Neural cell (in vitro differentiated cells): ENCODE data around the gene CCDC124.

Experiments used
- EP300 ChIP-seq: fragments of 450-650 bp; conservative IDR thresholded peaks from 2 replicates; pipeline ENCODE4 v1.6.1; 2014; ENCODE audit warnings: antibody characterized with exemption, mild to moderate bottlenecking, moderate library complexity; ENCODE audit not compliant: poor library complexity, severe bottlenecking
- EZH2 ChIP-seq: fragments of 200-600, 300-800 bp; shearing (Covaris generic), sonication (generic); IDR thresholded peaks from 2 replicates; pipeline ENCODE4 v1.6.1; 2014; ENCODE audit warnings: antibody characterized with exemption, low read length, borderline replicate concordance, mild to moderate bottlenecking; ENCODE audit not compliant: insufficient read depth, poor library complexity, severe bottlenecking
- MXI1 ChIP-seq: fragments of 450-650 bp; conservative IDR thresholded peaks from 2 replicates; pipeline ENCODE4 v1.6.1; 2014; ENCODE audit warnings: antibody characterized with exemption, mild to moderate bottlenecking; ENCODE audit not compliant: poor library complexity, severe bottlenecking
- POLR2AphosphoS5 ChIP-seq: IDR thresholded peaks from 2 replicates; pipeline ENCODE4 v1.6.1; 2012
- RAD21 ChIP-seq: fragments of 450-650 bp; conservative IDR thresholded peaks from 2 replicates; pipeline ENCODE4 v1.6.1; 2014; ENCODE audit warnings: antibody characterized with exemption, mild to moderate bottlenecking, moderate library complexity
- SMC3 ChIP-seq: fragments of 450-650 bp; conservative IDR thresholded peaks from 2 replicates; pipeline ENCODE4 v1.6.1; 2014; ENCODE audit warnings: antibody characterized with exemption, mild to moderate bottlenecking, moderate library complexity; ENCODE audit not compliant: poor library complexity
- TAF1 ChIP-seq: IDR thresholded peaks from 2 replicates; pipeline ENCODE4 v1.6.1; 2012; ENCODE audit warnings: low read depth
- TF ChIP-seq, protein P1 (sequence below): fragments of 450-650 bp; IDR thresholded peaks from 2 replicates; pipeline ENCODE4 v1.5.1; 2014; ENCODE audit warnings: antibody characterized with exemption, mild to moderate bottlenecking, moderate library complexity; ENCODE audit not compliant: poor library complexity, severe bottlenecking
- TF ChIP-seq, protein P2 (sequence below): IDR thresholded peaks from 2 replicates; pipeline ENCODE4 v1.6.1; 2012; ENCODE audit warnings: borderline replicate concordance

DNA sequence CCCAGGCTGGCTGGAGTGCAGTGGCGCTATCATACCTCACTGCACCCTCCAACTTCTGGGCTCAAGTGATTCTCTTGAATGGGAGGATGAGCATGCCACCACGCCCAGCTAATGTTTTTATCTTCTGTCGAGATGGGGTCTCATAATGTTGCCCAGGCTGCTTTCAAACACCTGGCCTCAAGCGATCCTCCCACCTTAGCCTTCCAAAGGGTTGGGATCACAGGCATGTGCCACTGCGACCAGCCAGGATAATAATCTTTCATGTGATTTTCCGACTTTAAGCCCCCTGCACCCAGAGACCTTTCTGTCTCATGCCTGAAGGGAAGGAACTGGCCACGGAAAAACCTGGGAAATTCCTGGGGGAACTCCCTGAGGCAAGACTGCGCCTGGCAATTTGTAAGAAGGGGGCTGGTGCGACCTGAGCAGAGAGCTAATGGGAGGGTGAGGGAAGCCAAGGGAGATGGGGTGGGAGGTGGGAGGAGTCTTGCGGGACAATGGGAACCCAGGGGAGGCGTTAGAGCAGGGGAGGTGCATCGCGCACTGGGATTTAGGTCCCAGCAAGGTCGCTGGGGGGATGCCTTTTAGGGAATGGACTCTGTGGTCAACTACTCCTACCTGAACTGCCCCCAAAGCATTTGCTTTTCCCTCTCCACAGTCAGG lies 1.2 kb upstream of the CCDC124 start:
- TF ChIP-seq, protein P1, sequence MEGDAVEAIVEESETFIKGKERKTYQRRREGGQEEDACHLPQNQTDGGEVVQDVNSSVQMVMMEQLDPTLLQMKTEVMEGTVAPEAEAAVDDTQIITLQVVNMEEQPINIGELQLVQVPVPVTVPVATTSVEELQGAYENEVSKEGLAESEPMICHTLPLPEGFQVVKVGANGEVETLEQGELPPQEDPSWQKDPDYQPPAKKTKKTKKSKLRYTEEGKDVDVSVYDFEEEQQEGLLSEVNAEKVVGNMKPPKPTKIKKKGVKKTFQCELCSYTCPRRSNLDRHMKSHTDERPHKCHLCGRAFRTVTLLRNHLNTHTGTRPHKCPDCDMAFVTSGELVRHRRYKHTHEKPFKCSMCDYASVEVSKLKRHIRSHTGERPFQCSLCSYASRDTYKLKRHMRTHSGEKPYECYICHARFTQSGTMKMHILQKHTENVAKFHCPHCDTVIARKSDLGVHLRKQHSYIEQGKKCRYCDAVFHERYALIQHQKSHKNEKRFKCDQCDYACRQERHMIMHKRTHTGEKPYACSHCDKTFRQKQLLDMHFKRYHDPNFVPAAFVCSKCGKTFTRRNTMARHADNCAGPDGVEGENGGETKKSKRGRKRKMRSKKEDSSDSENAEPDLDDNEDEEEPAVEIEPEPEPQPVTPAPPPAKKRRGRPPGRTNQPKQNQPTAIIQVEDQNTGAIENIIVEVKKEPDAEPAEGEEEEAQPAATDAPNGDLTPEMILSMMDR: no peak
- TF ChIP-seq POLR2AphosphoS5 (no peak), TAF1 (no peak), EZH2 (no peak), EP300 (no peak), RAD21 (no peak), MXI1 (no peak), SMC3 (no peak)
- TF ChIP-seq, protein P2, sequence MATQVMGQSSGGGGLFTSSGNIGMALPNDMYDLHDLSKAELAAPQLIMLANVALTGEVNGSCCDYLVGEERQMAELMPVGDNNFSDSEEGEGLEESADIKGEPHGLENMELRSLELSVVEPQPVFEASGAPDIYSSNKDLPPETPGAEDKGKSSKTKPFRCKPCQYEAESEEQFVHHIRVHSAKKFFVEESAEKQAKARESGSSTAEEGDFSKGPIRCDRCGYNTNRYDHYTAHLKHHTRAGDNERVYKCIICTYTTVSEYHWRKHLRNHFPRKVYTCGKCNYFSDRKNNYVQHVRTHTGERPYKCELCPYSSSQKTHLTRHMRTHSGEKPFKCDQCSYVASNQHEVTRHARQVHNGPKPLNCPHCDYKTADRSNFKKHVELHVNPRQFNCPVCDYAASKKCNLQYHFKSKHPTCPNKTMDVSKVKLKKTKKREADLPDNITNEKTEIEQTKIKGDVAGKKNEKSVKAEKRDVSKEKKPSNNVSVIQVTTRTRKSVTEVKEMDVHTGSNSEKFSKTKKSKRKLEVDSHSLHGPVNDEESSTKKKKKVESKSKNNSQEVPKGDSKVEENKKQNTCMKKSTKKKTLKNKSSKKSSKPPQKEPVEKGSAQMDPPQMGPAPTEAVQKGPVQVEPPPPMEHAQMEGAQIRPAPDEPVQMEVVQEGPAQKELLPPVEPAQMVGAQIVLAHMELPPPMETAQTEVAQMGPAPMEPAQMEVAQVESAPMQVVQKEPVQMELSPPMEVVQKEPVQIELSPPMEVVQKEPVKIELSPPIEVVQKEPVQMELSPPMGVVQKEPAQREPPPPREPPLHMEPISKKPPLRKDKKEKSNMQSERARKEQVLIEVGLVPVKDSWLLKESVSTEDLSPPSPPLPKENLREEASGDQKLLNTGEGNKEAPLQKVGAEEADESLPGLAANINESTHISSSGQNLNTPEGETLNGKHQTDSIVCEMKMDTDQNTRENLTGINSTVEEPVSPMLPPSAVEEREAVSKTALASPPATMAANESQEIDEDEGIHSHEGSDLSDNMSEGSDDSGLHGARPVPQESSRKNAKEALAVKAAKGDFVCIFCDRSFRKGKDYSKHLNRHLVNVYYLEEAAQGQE: no peak
